H1 (cell line): ENCODE measurements around the gene HACL1. TPM values are rescaled to one million over a fixed set of nuclear protein-coding genes. Genes with fewer than 3 reads are reported as not detected.

ENCODE experiments used
- CTCF ChIA-PET: fragments of 300-600 bp; sonication (Branson Sonifier 250); formaldehyde crosslinking; loops from one replicate; lab custom pipeline; 2021; ENCODE audit not compliant: partially characterized antibody; lab: Charles Lee
- POLR2A ChIA-PET: fragments of 300-600 bp; sonication (Branson Sonifier 250); formaldehyde crosslinking; loops from one replicate; lab custom pipeline; 2021; ENCODE audit warnings: inconsistent platforms; ENCODE audit not compliant: partially characterized antibody; lab: Charles Lee
- DNase-seq, 2 experiments: peaks; one replicate each; pipeline versions ENCODE4 v3.0.0 to v3.0.0-alpha.2; 2010 to 2022; ENCODE audit warnings: low spot score in 2 of 2, low read depth in 1 of 2, mixed read lengths in 1 of 2
- FAIRE-seq: peaks from 2 replicates; lab custom pipeline; 2011; peaks lifted over from hg19 to GRCh38; lab: Jason Lieb, UNC
- H2AFZ ChIP-seq: 2 replicates; pipeline ENCODE4 v1.8.1; 2012; ENCODE audit warnings: low read length, inconsistent platforms
- H2AK5ac ChIP-seq: 2 replicates; pipeline ENCODE4 v1.6.1; 2013; ENCODE audit warnings: low read depth, low read length
- H2BK120ac ChIP-seq: replicated peaks from 2 replicates; pipeline ENCODE3; 2013; ENCODE audit warnings: low read depth, low read length, inconsistent platforms
- H2BK12ac ChIP-seq: 2 replicates; pipeline ENCODE4 v1.6.1; 2013; ENCODE audit warnings: low read depth, low read length
- H2BK15ac ChIP-seq: 2 replicates; pipeline ENCODE4 v1.6.1; 2013; ENCODE audit warnings: low read length
- H2BK20ac ChIP-seq: 2 replicates; pipeline ENCODE4 v1.6.1; 2013; ENCODE audit warnings: low read length
- H2BK5ac ChIP-seq: 2 replicates; pipeline ENCODE4 v1.6.1; 2013; ENCODE audit warnings: low read depth, low read length
- H3K14ac ChIP-seq: 2 replicates; pipeline ENCODE4 v1.6.1; 2013; ENCODE audit warnings: inconsistent platforms; ENCODE audit not compliant: insufficient read length
- H3K18ac ChIP-seq: 2 replicates; pipeline ENCODE4 v1.6.1; 2013; ENCODE audit warnings: low read length; ENCODE audit errors: extremely low read depth
- H3K23ac ChIP-seq: 2 replicates; pipeline ENCODE4 v1.6.1; 2013; ENCODE audit warnings: inconsistent platforms; ENCODE audit not compliant: insufficient read length
- H3K23me2 ChIP-seq: 2 replicates; pipeline ENCODE4 v1.6.1; 2013; ENCODE audit warnings: low read depth, low read length
- H3K27ac ChIP-seq: 2 replicates; pipeline ENCODE4 v1.6.1; 2011; ENCODE audit warnings: low read depth, low read length, inconsistent platforms
- H3K27me3 ChIP-seq, 4 experiments: replicated peaks in 1 of 4; 1 replicate in 1 of 4; 2 replicates in 3 of 4; pipeline versions ENCODE4 v1.6.1 to v1.8.1; 2011 to 2013; ENCODE audit warnings: low read length in 3 of 4, mild to moderate bottlenecking in 3 of 4, inconsistent platforms in 2 of 4, mixed read lengths in 2 of 4, moderate library complexity in 1 of 4; ENCODE audit not compliant: control insufficient read depth in 3 of 4, insufficient read depth in 3 of 4; ENCODE audit errors: extremely low read depth in 1 of 4
- H3K36me3 ChIP-seq, 4 experiments: 2 replicates each; pipeline versions ENCODE4 v1.6.1 to v1.8.1; 2011 to 2013; ENCODE audit warnings: mild to moderate bottlenecking in 4 of 4, low read length in 3 of 4, moderate library complexity in 2 of 4, control low read depth in 1 of 4, inconsistent platforms in 1 of 4; ENCODE audit not compliant: insufficient read depth in 4 of 4, control insufficient read depth in 2 of 4
- H3K4ac ChIP-seq: replicated peaks from 2 replicates; pipeline ENCODE3; 2013; ENCODE audit warnings: low read length, low read depth, mixed read lengths, inconsistent platforms; ENCODE audit not compliant: insufficient read length
- H3K4me1 ChIP-seq, 4 experiments: replicated peaks in 1 of 4; 1 replicate in 1 of 4; 2 replicates in 3 of 4; pipeline versions ENCODE4 v1.6.1 to v1.8.1; 2011 to 2013; ENCODE audit warnings: low read length in 3 of 4, inconsistent platforms in 2 of 4, mixed read lengths in 1 of 4; ENCODE audit not compliant: insufficient read depth in 4 of 4, control insufficient read depth in 3 of 4
- H3K4me2 ChIP-seq, 2 experiments: 2 replicates each; pipeline versions ENCODE4 v1.6.1 to v1.8.1; 2011 to 2013; ENCODE audit warnings: low read depth in 2 of 2, low read length in 2 of 2, control low read depth in 1 of 2, inconsistent platforms in 1 of 2, mild to moderate bottlenecking in 1 of 2; ENCODE audit not compliant: insufficient read depth in 1 of 2
- H3K4me3 ChIP-seq, 4 experiments: fragments of 200-600, 300-600 bp in 1 of 4; sonication (generic), shearing (Covaris generic), sonication (Bioruptor Twin) in 1 of 4; 2 replicates each; pipeline versions ENCODE4 v1.5.1 to v1.8.1; 2011 to 2016; ENCODE audit warnings: low read length in 4 of 4, low read depth in 3 of 4, control low read depth in 2 of 4, inconsistent platforms in 2 of 4, mild to moderate bottlenecking in 2 of 4, mixed read lengths in 1 of 4, moderate library complexity in 1 of 4; ENCODE audit not compliant: insufficient read depth in 2 of 4; ENCODE audit errors: extremely low read depth in 1 of 4
- H3K56ac ChIP-seq: replicated peaks from 2 replicates; pipeline ENCODE3; 2013; ENCODE audit warnings: low read depth, mild to moderate bottlenecking, mixed read lengths, low read length, inconsistent platforms; ENCODE audit not compliant: insufficient read length
- H3K79me1 ChIP-seq: 2 replicates; pipeline ENCODE4 v1.6.1; 2013; ENCODE audit warnings: low read depth, low read length, control low read depth
- H3K79me2 ChIP-seq, 2 experiments: 2 replicates each; pipeline versions ENCODE4 v1.6.1 to v1.8.1; 2012 to 2013; ENCODE audit warnings: low read length in 2 of 2, mild to moderate bottlenecking in 2 of 2, inconsistent platforms in 1 of 2; ENCODE audit not compliant: insufficient read depth in 2 of 2, control insufficient read depth in 1 of 2
- H3K9ac ChIP-seq, 4 experiments: replicated peaks in 1 of 4; 1 replicate in 1 of 4; 2 replicates in 3 of 4; pipeline versions ENCODE4 v1.6.1 to v1.8.1; 2011 to 2013; ENCODE audit warnings: low read depth in 3 of 4, low read length in 3 of 4, control low read depth in 2 of 4, mild to moderate bottlenecking in 2 of 4, moderate library complexity in 2 of 4, inconsistent platforms in 1 of 4; ENCODE audit errors: extremely low read depth in 1 of 4
- H3K9me3 ChIP-seq, 2 experiments: 2 replicates each; pipeline versions ENCODE4 v1.6.1 to v1.8.1; 2012 to 2013; ENCODE audit warnings: mild to moderate bottlenecking in 2 of 2, moderate library complexity in 2 of 2, control low read depth in 1 of 2, inconsistent platforms in 1 of 2, low read depth in 1 of 2, low read length in 1 of 2, mixed read lengths in 1 of 2; ENCODE audit not compliant: insufficient read depth in 2 of 2
- H4K20me1 ChIP-seq, 2 experiments: replicated peaks in 1 of 2; 2 replicates each; pipeline versions ENCODE3 to v1.8.1; 2011 to 2013; ENCODE audit warnings: inconsistent platforms in 2 of 2, low read length in 2 of 2, mild to moderate bottlenecking in 1 of 2; ENCODE audit not compliant: insufficient read depth in 2 of 2, control insufficient read depth in 1 of 2
- H4K5ac ChIP-seq: 2 replicates; pipeline ENCODE4 v1.6.1; 2013; ENCODE audit warnings: low read length, low read depth, mixed read lengths, inconsistent platforms; ENCODE audit not compliant: insufficient read length
- H4K8ac ChIP-seq: 2 replicates; pipeline ENCODE4 v1.8.0; 2013; ENCODE audit warnings: mild to moderate bottlenecking, moderate library complexity, low read length, inconsistent platforms; ENCODE audit not compliant: insufficient read depth; ENCODE audit errors: extremely low read depth
- H4K91ac ChIP-seq: replicated peaks from 2 replicates; pipeline ENCODE3; 2013; ENCODE audit warnings: low read length, mixed read lengths, inconsistent platforms; ENCODE audit not compliant: insufficient read length
- EZH2 ChIP-seq: fragments of 200-600 bp; sonication (generic); IDR thresholded peaks from 2 replicates; pipeline ENCODE4 v1.7.1; 2012; ENCODE audit warnings: low read depth, mild to moderate bottlenecking, moderate library complexity, low read length, inconsistent platforms; ENCODE audit not compliant: severe bottlenecking
- JUN ChIP-seq: IDR thresholded peaks from 2 replicates; pipeline ENCODE4 v1.6.1; 2011; ENCODE audit warnings: low read depth, mild to moderate bottlenecking, improper control_type of control experiment, low read length
- NANOG ChIP-seq: IDR thresholded peaks from 2 replicates; pipeline ENCODE4 v1.6.1; 2011; ENCODE audit warnings: low read length, low read depth, mild to moderate bottlenecking, inconsistent platforms; ENCODE audit not compliant: insufficient read depth, poor library complexity, severe bottlenecking
- SIX5 ChIP-seq: IDR thresholded peaks from 2 replicates; pipeline ENCODE4 v1.6.1; 2011; ENCODE audit warnings: mild to moderate bottlenecking, low read depth, low read length
- WGBS, 2 experiments: shearing (Covaris generic) in 1 of 2; methylation state at CpG; one replicate each; pipeline versions ENCODE4 v1.1.6 to v1.1.7; 2013 to 2015; ENCODE audit warnings: low lambda C conversion rate in 2 of 2, mixed read lengths in 2 of 2, inconsistent platforms in 1 of 2, low coverage in 1 of 2, missing lambda C conversion rate in 1 of 2; ENCODE audit not compliant: insufficient replicate concordance in 2 of 2, insufficient coverage in 1 of 2, insufficient read length in 1 of 2; ENCODE audit errors: extremely low coverage in 1 of 2, missing lambda C conversion rate in 1 of 2; 5-methylcytosine and 5-hydroxymethylcytosine counted together
- polyA plus RNA-seq, 7 experiments: library from polyadenylated mRNA; depleted of rRNA in 3 of 7; stranded (reverse) in 5 of 7; unstranded in 2 of 7; fragments of >200 nt in 5 of 7; fragments of 200-250 nt in 2 of 7; gene quantifications; 1 replicate in 5 of 7; 2 replicates in 1 of 7; 4 replicates in 1 of 7; pipeline versions ENCODE4 v1.2.1 to v1.2.3, GENCODE V29; 2011 to 2013; ENCODE audit warnings: missing spikeins in 2 of 7, mixed read lengths in 2 of 7
- total RNA-seq: library from RNA; stranded (reverse); fragmentation: NEBNext Ultra II Directional; extraction: Animal tissue kit (Norgen Biotek cat#: 25700); gene quantifications from 2 replicates; pipeline ENCODE4 v1.2.1, GENCODE V29; 2021

The HACL1 gene
- total and polyA plus RNA-seq, 2 of the 8 experiments (the other 6 are each of a cell fraction or from before 2014, with no cell fraction given): 38.2 to 46.0 TPM

DNA sequence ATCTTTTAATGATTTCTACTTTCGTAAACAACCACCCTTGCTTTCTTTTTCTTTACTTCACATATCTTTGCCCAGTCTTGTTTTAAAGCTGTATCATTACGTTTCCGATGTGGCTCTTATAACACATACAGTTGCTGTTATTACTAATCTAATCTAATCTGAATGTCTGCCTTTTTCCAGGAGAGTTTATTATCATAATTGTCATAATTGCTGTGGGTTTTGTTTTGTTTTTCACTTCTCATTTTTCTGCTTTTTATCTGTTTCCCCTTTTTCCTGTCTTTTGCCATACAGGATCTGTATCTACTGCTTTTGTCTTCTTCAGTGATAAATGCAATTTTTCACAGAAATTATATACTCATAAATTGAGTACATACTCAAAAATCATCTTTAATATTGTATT, 24.9 kb downstream of the HACL1 start:
- no peak for FAIRE-seq
- Histone ChIP-seq H3K36me3 (peaks cover 0 to 36% (median 18%) of the 10 kb centered on the region in 4 experiments; a peak in 6 of 8 replicates), H3K79me1 (no peaks in the 10 kb centered on the region; the same call in 1 of the 2 replicates), H3K56ac (no peak overlapping the region), H2BK120ac (no peak overlapping the region), H3K9me3 (no peaks in the 10 kb centered on the region), H3K27me3 (no peaks in the 10 kb centered on the region), H2BK5ac (no peak overlapping the region), H3K4ac (no peak overlapping the region), H3K9ac (no peak overlapping the region), H3K23ac (no peak overlapping the region), H2BK15ac (no peak overlapping the region), H2BK20ac (no peak overlapping the region), H4K8ac (no peak overlapping the region), H4K20me1 (peaks cover 0 to 3% of the 10 kb centered on the region in 2 experiments)
- CTCF ChIA-PET: no interaction called here
- TF ChIP-seq JUN: no peak
- TF ChIP-seq EZH2: no peak
- TF ChIP-seq NANOG: no peak
- no peak for TF ChIP-seq SIX5
- TF ChIP-seq, all 59 proteins: peak for 0
- 0 out of 2 replicates have a peak, but pooled peaks cover 2% of the 10 kb centered on the region for H3K23me2 ChIP-seq
- H2AK5ac ChIP-seq: no peak overlapping the region
- H2BK12ac ChIP-seq: no peak overlapping the region
- H4K5ac ChIP-seq: no peak overlapping the region
- H3K79me2 ChIP-seq: no peaks in the 10 kb centered on the region
- WGBS, 2 experiments: 92% methylated on average over 3 of the region's 3 CpGs; no CpG with 5 or more reads in 1 of the 2 experiments
- H3K4me2 ChIP-seq: no peak overlapping the region
- H3K4me1 ChIP-seq: no peaks in the 10 kb centered on the region
- no peak overlapping the region for H3K14ac ChIP-seq
- POLR2A ChIA-PET: no interaction called here
- DNase-seq: no peak
- no peak overlapping the region for H4K91ac ChIP-seq
- no peak overlapping the region for H2AFZ ChIP-seq
- H3K18ac ChIP-seq: no peak overlapping the region
- H3K4me3 ChIP-seq: no peak overlapping the region
- no peak overlapping the region for H3K27ac ChIP-seq
